Smooth muscle cell (in vitro differentiated cells): ENCODE results near the gene OTOP2. TPM values are rescaled to one million over a fixed set of nuclear protein-coding genes. Genes with fewer than 3 reads are reported as not detected.

Experiments used
- DNase-seq: peaks from one replicate; lab custom pipeline; 2025; ENCODE audit not compliant: unreplicated experiment; lab: John Stamatoyannopoulos, UW
- H2AFZ ChIP-seq: fragments of 200-600 bp; sonication (generic); 2 replicates; pipeline ENCODE4 v1.6.0; 2016; ENCODE audit warnings: antibody characterized with exemption, low read depth, mild to moderate bottlenecking
- H3F3A ChIP-seq: fragments of 200-600 bp; sonication (generic); 2 replicates; pipeline ENCODE4 v1.6.0; 2017; ENCODE audit warnings: antibody characterized with exemption, low read depth
- H3K27ac ChIP-seq: fragments of 200-600 bp; sonication (generic); 2 replicates; pipeline ENCODE4 v1.5.1; 2016; ENCODE audit warnings: low read depth, mild to moderate bottlenecking
- H3K27me3 ChIP-seq: fragments of 200-600 bp; sonication (generic); 2 replicates; pipeline ENCODE4 v1.6.1; 2016; ENCODE audit warnings: low read depth, mild to moderate bottlenecking
- H3K36me3 ChIP-seq: fragments of 200-600 bp; sonication (generic); 2 replicates; pipeline ENCODE4 v1.5.1; 2016; ENCODE audit warnings: low read depth
- H3K4me1 ChIP-seq: fragments of 200-600 bp; sonication (generic); 2 replicates; pipeline ENCODE4 v1.5.1; 2016; ENCODE audit warnings: low read depth
- H3K4me2 ChIP-seq: fragments of 200-600 bp; sonication (generic); 2 replicates; pipeline ENCODE4 v1.6.0; 2016; ENCODE audit warnings: mild to moderate bottlenecking
- H3K4me3 ChIP-seq: fragments of 200-600 bp; sonication (generic); 2 replicates; pipeline ENCODE4 v1.5.1; 2016; ENCODE audit warnings: mild to moderate bottlenecking
- H3K79me2 ChIP-seq: fragments of 200-600 bp; sonication (generic); 2 replicates; pipeline ENCODE4 v1.6.0; 2016; ENCODE audit warnings: low read depth, mild to moderate bottlenecking
- H3K9ac ChIP-seq: fragments of 200-600 bp; sonication (generic); 2 replicates; pipeline ENCODE4 v1.6.0; 2016; ENCODE audit warnings: low read depth
- H3K9me3 ChIP-seq: fragments of 200-600 bp; sonication (generic); replicated peaks from 2 replicates; pipeline ENCODE4 v1.5.1; 2016; ENCODE audit warnings: low read depth
- H4K20me1 ChIP-seq: fragments of 200-600 bp; sonication (generic); 2 replicates; pipeline ENCODE4 v1.6.0; 2016; ENCODE audit warnings: low read depth
- WGBS: methylation state at CpG from one replicate; pipeline ENCODE4 v1.1.7; 2016; ENCODE audit warnings: low lambda C conversion rate; 5-methylcytosine and 5-hydroxymethylcytosine counted together
- polyA plus RNA-seq: library from polyadenylated mRNA; unstranded; fragments of >200 nt; fragmentation: Nextera tagmentation; extraction: Ambion mirVana; gene quantifications from 2 replicates; pipeline ENCODE4 v1.2.1, GENCODE V29; 2016
- total RNA-seq: library from RNA; depleted of rRNA; stranded (reverse); fragments of >200 nt; gene quantifications from 2 replicates; pipeline ENCODE4 v1.2.3, GENCODE V29; 2014
- TF ChIP-seq, protein P1 (sequence below): fragments of 200-600 bp; sonication (generic); IDR thresholded peaks from 2 replicates; pipeline ENCODE4 v1.5.1; 2017; ENCODE audit warnings: borderline replicate concordance, mild to moderate bottlenecking, antibody characterized with exemption; ENCODE audit not compliant: insufficient read depth, poor library complexity, severe bottlenecking

OTOP2 gene
- total and polyA plus RNA-seq, 2 experiments from 2014 or later, result not detected

- no peak overlapping the region for H3K4me2 ChIP-seq
- WGBS, result 81% methylated on average over 11 of the region's 11 CpGs
- no peaks in the 10 kb centered on the region for H4K20me1 ChIP-seq
- H3K4me3 ChIP-seq, result no peak overlapping the region
- H3K27ac ChIP-seq, result no peak overlapping the region
- H3K9me3 ChIP-seq, result no peaks in the 10 kb centered on the region
- TF ChIP-seq, protein P1, sequence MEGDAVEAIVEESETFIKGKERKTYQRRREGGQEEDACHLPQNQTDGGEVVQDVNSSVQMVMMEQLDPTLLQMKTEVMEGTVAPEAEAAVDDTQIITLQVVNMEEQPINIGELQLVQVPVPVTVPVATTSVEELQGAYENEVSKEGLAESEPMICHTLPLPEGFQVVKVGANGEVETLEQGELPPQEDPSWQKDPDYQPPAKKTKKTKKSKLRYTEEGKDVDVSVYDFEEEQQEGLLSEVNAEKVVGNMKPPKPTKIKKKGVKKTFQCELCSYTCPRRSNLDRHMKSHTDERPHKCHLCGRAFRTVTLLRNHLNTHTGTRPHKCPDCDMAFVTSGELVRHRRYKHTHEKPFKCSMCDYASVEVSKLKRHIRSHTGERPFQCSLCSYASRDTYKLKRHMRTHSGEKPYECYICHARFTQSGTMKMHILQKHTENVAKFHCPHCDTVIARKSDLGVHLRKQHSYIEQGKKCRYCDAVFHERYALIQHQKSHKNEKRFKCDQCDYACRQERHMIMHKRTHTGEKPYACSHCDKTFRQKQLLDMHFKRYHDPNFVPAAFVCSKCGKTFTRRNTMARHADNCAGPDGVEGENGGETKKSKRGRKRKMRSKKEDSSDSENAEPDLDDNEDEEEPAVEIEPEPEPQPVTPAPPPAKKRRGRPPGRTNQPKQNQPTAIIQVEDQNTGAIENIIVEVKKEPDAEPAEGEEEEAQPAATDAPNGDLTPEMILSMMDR, result no peak
- no peak overlapping the region for H2AFZ ChIP-seq
- DNase-seq, result no peak
- no peaks in the 10 kb centered on the region for H3F3A ChIP-seq
- peaks cover 41% of the 10 kb centered on the region for H3K27me3 ChIP-seq
- no peaks in the 10 kb centered on the region for H3K4me1 ChIP-seq
- no peaks in the 10 kb centered on the region for H3K36me3 ChIP-seq
- no peak overlapping the region for H3K9ac ChIP-seq
- H3K79me2 ChIP-seq, result no peaks in the 10 kb centered on the region
Observed at GRCh38 chr17:74898376-74898946, 25.6 kb upstream of the OTOP2 start.

DNA sequence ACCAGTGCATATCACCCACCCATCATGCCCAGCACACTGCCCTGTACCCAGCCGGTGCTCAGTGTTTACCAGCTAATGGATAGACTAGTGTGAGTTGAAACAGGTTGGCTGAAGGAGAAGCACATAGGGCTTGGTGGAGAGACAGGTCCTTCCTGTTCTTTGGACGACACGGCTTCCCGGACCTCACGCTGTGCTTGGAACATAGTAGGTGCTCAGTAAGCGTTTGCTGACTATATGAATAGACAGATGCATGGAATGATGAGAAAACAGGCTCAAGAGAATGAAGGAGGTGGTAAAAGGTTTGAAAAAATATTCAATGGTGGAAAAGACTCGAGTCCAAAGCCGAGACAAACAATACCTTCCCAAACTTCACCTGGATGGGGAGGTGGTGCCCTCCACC, 23.9 kb upstream of the OTOP2 start:
- no peaks in the 10 kb centered on the region for H4K20me1 ChIP-seq
- no peak for DNase-seq
- TF ChIP-seq, protein P1, result no peak
- no peaks in the 10 kb centered on the region for H3K36me3 ChIP-seq
- WGBS, result 89% methylated on average over 8 of the region's 8 CpGs
- H3K27me3 ChIP-seq, result peaks cover 24% of the 10 kb centered on the region
- no peaks in the 10 kb centered on the region for H3K9me3 ChIP-seq
- H3K4me2 ChIP-seq, result no peak overlapping the region
- no peak overlapping the region for H3K9ac ChIP-seq
- no peak overlapping the region for H2AFZ ChIP-seq
- H3F3A ChIP-seq, result no peaks in the 10 kb centered on the region
- no peak overlapping the region for H3K4me3 ChIP-seq
- H3K27ac ChIP-seq, result no peak overlapping the region
- H3K4me1 ChIP-seq, result no peaks in the 10 kb centered on the region
- no peaks in the 10 kb centered on the region for H3K79me2 ChIP-seq

- Histone ChIP-seq H4K20me1 (no peaks in the 10 kb centered on the region), H3K27ac (no peak overlapping the region), H3K36me3 (no peaks in the 10 kb centered on the region)
Observed at GRCh38 chr17:74901353-74902135, 22.5 kb upstream of the OTOP2 start.

More at GRCh38 chr17:74901353-74902135, 22.5 kb upstream of the OTOP2 start:
- Histone ChIP-seq H3K9ac (no peak overlapping the region), H3K27me3 (peaks cover 11% of the 10 kb centered on the region), H3K4me3 (no peak overlapping the region), H3K9me3 (no peaks in the 10 kb centered on the region), H2AFZ (no peak overlapping the region), H3F3A (no peaks in the 10 kb centered on the region), H3K79me2 (no peaks in the 10 kb centered on the region), H3K4me1 (no peaks in the 10 kb centered on the region), H3K4me2 (no peak overlapping the region)
- DNase-seq, result no peak
- WGBS, result 92% methylated on average over 14 of the region's 14 CpGs
- TF ChIP-seq, protein P1, result no peak
